Esophagus squamous epithelium (tissue), 5 donors: ENCODE measurements around the gene SLC35E2B. TPM values are rescaled to one million over a fixed set of nuclear protein-coding genes. Genes with fewer than 3 reads are reported as not detected.
"Not testable (repeated sequence)": the region's sequence is repeated elsewhere in the genome, so short reads cannot be mapped to it uniquely, and the experiment has no call there.

ENCODE experiments used
- DNase-seq: peaks from one replicate; lab custom pipeline; 2025; lab: John Stamatoyannopoulos, UW
- H3K27ac ChIP-seq, 4 donors: fragments of 200-600 bp; sonication (generic); one replicate each; pipeline ENCODE4 v1.5.1; 2016 to 2019; ENCODE audit warnings: mild to moderate bottlenecking in 1 of 4
- H3K27me3 ChIP-seq, 4 donors: fragments of 200-600 bp; sonication (generic); 1 replicate in 3 of 4; 2 replicates in 1 of 4; pipeline versions ENCODE4 v1.5.1 to v1.6.0; 2017 to 2021; ENCODE audit warnings: antibody characterized with exemption in 1 of 4
- H3K36me3 ChIP-seq, 3 donors: fragments of 200-600 bp; sonication (generic); one replicate each; pipeline ENCODE4 v1.5.1; 2016 to 2019
- H3K4me1 ChIP-seq, 3 donors: fragments of 200-600 bp; sonication (generic); one replicate each; pipeline ENCODE4 v1.5.1; 2017 to 2019
- H3K4me3 ChIP-seq, 4 donors: fragments of 200-600 bp; sonication (generic); 1 replicate in 3 of 4; 2 replicates in 1 of 4; pipeline ENCODE4 v1.5.1; 2016 to 2019; ENCODE audit warnings: mild to moderate bottlenecking in 2 of 4, moderate library complexity in 1 of 4
- H3K9me3 ChIP-seq, 3 donors: fragments of 200-600 bp; sonication (generic); one replicate each; pipeline ENCODE4 v1.5.1; 2016 to 2019
- POLR2A ChIP-seq, 4 donors: fragments of 450-650 bp; IDR thresholded peaks; one replicate each; pipeline ENCODE4 v1.6.1; 2017; ENCODE audit warnings: antibody characterized with exemption in 4 of 4, mild to moderate bottlenecking in 4 of 4, moderate library complexity in 3 of 4
- WGBS, 2 donors: methylation state at CpG; one replicate each; pipeline ENCODE4 v1.1.5; 2018; 5-methylcytosine and 5-hydroxymethylcytosine counted together
- intact Hi-C: fragments of 100-400 bp; cut with DNase I; formaldehyde crosslinking; loops from one replicate; pipeline ENCODE4 v1.15.0; 2022
- total RNA-seq, 4 donors: library from RNA; depleted of rRNA; stranded (reverse); fragments of >200 nt; gene quantifications; one replicate each; pipeline ENCODE4 v1.1.0, GENCODE V29; 2016
- TF ChIP-seq, protein P1 (sequence below), 6 experiments: fragments of 450-650 bp in 4 of 6; fragments of 200-600 bp in 2 of 6; sonication (generic) in 2 of 6; IDR thresholded peaks; one replicate each; pipeline ENCODE4 v1.5.1; 2016 to 2019; ENCODE audit warnings: antibody characterized with exemption in 6 of 6, mild to moderate bottlenecking in 4 of 6, moderate library complexity in 4 of 6
- donor health status: DM: yes; HTN: yes; CAD: no.

The SLC35E2B gene
- total RNA-seq, 4 donors from 2014 or later: 13.2 to 34.3 (median 25.7) TPM

DNA sequence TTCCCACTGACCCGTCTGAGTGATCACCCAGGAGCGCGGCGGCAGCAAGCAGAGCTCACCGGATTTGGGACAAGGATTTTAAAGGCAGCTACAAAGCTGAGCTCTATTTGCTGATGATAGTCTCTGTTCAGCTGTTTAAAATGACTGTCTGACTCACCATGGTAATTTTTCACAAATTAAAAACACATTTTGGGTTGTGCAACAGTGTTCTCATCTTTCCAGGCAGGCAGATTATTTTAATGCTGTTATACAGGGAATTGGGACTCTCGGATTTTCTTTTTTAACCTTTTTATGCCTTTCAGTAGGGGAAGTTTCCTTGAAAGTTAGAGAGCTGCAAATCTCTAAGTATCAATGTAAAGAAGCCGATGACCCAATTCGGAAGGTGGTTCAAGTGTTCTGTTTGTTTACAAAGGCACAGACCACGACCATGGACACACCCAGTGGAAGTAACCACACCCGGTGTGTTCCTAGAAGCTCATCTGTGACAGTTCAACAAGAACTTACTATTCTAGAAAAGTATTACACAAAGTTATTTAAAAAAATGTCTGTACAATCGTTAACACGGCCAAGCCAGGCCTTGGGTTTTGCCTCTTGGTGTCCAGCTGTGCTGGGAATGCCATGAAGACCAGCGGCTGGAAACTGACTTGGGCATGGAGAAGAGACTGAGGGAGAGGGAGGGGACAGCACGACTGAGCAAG lies 35.9 kb upstream of the SLC35E2B start:
- H3K4me3 ChIP-seq, intact Hi-C loops, H3K4me1 ChIP-seq, DNase-seq, H3K9me3 ChIP-seq, H3K27me3 ChIP-seq: not testable (repeated sequence)
- H3K27ac ChIP-seq: peak overlapping the region in 3 of 4 donors; percentile 4 to 59 (median 46)
- WGBS, 2 donors: 40 to 45% methylated on average over 6 to 9 of the region's 14 CpGs
- H3K36me3 ChIP-seq: peaks cover 4 to 34% (median 22%) of the 10 kb centered on the region in 3 donors

DNA sequence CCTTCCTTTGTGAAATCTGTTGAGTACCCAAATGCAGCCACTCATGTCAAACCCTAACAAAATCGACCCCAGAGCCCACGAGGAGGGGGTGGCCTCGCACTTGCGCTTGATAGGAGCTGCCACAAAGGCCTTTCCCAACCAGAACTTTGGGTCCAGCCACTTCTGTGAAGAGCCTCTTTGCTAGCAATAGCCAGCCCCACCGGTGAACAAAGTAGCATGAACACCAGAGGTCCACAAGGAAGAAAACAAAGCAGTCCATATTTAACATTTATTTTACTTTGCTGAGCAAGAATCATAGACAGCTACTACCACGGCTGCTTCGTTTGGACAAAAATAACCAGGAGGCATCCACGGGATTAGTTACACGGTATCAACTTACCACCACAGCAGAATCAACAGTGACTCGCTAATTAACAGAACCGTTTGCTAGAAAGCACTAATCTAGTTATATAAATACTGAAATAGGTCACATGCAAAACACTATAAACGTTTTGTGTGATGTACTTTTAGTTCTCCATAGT lies 34.6 kb upstream of the SLC35E2B start:
- H3K9me3 ChIP-seq, intact Hi-C loops, H3K27me3 ChIP-seq, DNase-seq, H3K4me3 ChIP-seq, H3K4me1 ChIP-seq: not testable (repeated sequence)
- WGBS, 2 donors: 68 to 76% methylated on average over 7 to 10 of the region's 12 CpGs
- Histone ChIP-seq H3K36me3 (peaks cover 2 to 21% (median 13%) of the 10 kb centered on the region in 3 donors), H3K27ac (peak overlapping the region in 1 of 4 donors; percentile 2)

DNA sequence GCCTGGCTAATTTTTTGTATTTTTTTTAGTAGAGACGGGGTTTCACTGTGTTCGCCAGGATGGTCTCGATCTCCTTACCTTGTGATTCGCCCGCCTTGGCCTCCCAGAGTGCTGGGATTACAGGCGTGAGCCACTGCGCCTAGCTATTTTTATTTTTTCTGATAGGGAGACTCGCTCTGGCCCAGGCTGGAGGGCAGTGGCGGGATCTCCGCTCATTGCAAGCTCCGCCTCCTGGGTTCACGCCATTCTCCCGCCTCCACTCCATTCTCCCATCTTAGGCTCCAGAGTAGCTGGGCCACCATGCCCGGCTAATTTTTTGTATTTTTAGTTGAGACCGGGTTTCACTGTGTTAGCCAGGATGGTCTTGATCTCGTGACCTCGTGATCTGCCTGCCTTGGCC lies 33.5 kb upstream of the SLC35E2B start:
- 95 to 97% methylated on average over 16 to 17 of the region's 17 CpGs for WGBS, 2 donors
- H3K9me3 ChIP-seq, H3K4me1 ChIP-seq, H3K27me3 ChIP-seq, H3K27ac ChIP-seq, H3K4me3 ChIP-seq, intact Hi-C loops, DNase-seq: not testable (repeated sequence)
- H3K36me3 ChIP-seq: peaks cover 0 to 15% (median 7%) of the 10 kb centered on the region in 3 donors

DNA sequence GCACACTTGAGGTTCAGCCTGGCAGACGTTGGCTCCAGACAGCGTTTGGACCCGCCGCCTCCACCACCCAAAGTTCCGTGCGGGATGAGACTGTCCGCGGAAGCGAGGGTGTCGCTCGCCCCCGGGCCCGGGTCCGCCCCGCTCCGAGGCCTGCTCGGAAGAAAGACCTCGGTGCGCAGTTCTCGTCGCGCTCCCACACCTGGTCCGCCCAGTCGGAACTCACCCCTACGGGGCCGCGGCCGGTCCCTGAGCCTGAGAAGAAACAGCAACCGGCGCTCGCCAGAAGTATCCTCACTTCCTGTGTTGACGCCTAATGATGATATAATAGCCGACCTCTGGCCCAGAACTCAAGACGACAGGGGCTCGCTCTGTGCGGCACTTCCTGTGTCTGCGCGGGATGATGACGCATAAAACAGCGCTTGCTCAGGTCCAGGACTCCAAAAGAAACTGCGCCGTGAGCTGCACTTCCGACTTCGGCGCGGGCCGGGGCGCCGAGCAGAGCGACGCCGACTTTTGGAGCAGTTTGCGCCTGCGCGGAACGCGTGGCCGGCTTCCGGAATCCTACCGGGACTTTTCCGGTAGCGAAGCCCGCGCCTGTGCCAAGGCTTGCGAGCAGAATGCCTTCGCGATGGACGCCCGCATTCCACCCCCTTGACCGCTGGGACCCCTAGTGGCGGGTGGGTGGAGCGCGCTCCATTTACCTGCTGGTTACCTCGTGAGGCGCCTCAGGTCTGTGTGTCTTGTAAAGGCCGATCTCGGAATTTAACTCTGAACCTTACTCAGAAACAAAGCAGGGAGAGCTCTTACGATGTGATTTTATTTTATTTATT lies 31.7 kb upstream of the SLC35E2B start, which contains the start of gene CDK11A:
Gene CDK11A, minus strand, starts transcription at position 323 of the 830 bp plus-strand sequence. CDS start 1,539 bp downstream, outside the sequence.
- Histone ChIP-seq H3K27ac (peak within 1 kb of the TSS; percentile 89 to 95 (median 94)), H3K4me3 (peak within 1 kb of the TSS; percentile 53 to 80 (median 67)), H3K36me3 (peaks cover 0 to 20% (median 6%) of the 10 kb centered on the region in 3 donors)
- intact Hi-C loops, H3K27me3 ChIP-seq, H3K4me1 ChIP-seq, H3K9me3 ChIP-seq: not testable (repeated sequence)
- DNase-seq: peak; percentile 74
- 0% methylated on average over 9 of the region's 78 CpGs; no CpG with 5 or more reads in 1 of the 2 donors for WGBS, 2 donors
- TF ChIP-seq, protein P1, sequence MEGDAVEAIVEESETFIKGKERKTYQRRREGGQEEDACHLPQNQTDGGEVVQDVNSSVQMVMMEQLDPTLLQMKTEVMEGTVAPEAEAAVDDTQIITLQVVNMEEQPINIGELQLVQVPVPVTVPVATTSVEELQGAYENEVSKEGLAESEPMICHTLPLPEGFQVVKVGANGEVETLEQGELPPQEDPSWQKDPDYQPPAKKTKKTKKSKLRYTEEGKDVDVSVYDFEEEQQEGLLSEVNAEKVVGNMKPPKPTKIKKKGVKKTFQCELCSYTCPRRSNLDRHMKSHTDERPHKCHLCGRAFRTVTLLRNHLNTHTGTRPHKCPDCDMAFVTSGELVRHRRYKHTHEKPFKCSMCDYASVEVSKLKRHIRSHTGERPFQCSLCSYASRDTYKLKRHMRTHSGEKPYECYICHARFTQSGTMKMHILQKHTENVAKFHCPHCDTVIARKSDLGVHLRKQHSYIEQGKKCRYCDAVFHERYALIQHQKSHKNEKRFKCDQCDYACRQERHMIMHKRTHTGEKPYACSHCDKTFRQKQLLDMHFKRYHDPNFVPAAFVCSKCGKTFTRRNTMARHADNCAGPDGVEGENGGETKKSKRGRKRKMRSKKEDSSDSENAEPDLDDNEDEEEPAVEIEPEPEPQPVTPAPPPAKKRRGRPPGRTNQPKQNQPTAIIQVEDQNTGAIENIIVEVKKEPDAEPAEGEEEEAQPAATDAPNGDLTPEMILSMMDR (IDR thresholded peaks at IDR 0.05): peak in 5 of 6 experiments; percentile 17 to 66 (median 44)
- peak in 3 of 4 donors; percentile 58 to 75 (median 71) for TF ChIP-seq POLR2A (IDR thresholded peaks at IDR 0.05)

DNA sequence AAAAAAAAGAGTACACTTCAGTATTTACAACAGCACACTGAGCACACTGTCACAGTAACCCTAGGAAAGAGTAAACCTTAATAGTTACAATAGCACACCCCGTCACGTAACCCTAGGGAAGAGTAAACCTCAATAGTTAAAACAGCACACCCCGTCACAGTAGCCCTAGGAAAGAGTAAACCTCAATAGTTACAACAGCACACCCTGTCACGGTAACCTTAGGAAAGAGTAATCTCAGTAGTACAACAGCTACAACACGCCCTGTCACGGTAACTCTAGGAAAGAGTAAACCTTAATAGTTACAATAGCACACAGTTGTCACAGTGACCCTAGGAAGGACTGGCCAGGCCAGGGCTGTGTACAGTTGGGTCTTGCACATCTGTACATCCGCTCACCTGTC lies 28.6 kb upstream of the SLC35E2B start:
- DNase-seq: no peak
- WGBS, 2 donors: 82 to 83% methylated on average over 7 of the region's 7 CpGs
- no peak overlapping the region for H3K27ac ChIP-seq
- H3K9me3 ChIP-seq: no peaks in the 10 kb centered on the region
- peaks cover 0 to 44% (median 10%) of the 10 kb centered on the region in 3 donors for H3K36me3 ChIP-seq
- intact Hi-C loops: no loop called here
- TF ChIP-seq POLR2A (IDR thresholded peaks at IDR 0.05): no peak
- TF ChIP-seq, protein P1 (IDR thresholded peaks at IDR 0.05): no peak
- no peaks in the 10 kb centered on the region for H3K27me3 ChIP-seq
- peaks cover 0 to 8% (median 0%) of the 10 kb centered on the region in 3 donors for H3K4me1 ChIP-seq
- H3K4me3 ChIP-seq: no peak overlapping the region

DNA sequence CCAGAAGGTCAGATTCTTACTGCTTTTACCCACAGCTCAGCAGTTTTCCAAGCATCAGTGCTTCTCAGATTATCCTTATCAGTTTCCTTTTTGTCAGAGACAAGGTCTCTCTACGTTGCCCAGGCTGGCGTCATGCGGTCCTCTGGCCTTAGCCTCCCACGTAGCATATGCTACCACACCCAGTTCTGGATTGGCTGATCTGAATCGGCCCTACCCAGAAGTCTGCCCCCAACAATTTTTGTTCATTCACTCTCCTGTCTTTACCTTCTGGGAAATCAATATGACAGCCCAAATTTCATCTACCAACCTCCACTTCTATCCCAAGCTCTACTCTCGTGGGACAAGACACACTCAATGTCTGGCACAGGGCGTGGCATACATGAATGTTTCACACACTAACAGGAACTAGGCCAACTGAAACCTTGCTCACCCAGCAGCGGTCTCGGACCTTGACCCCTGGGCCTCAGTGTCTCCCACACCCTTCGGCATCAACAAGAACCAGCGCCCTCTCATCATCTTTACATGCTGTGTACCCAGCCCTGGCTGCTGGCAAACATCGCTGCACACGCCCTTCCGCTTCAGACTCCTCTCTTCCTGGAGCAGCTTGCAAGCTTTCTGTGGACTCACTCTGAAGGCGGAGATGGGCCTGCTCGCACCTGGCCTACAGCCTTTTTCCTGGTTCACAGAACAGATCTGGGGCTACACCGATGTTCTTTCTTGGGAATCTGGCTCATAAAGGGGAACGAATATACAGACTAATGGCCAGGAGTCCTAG lies 22.7 kb upstream of the SLC35E2B start:
- H3K9me3 ChIP-seq, intact Hi-C loops, H3K27me3 ChIP-seq, H3K27ac ChIP-seq, H3K4me1 ChIP-seq, H3K4me3 ChIP-seq, DNase-seq: not testable (repeated sequence)
- 81 to 94% methylated on average over 8 of the region's 18 CpGs for WGBS, 2 donors
- H3K36me3 ChIP-seq: peaks cover 0 to 50% (median 4%) of the 10 kb centered on the region in 3 donors

DNA sequence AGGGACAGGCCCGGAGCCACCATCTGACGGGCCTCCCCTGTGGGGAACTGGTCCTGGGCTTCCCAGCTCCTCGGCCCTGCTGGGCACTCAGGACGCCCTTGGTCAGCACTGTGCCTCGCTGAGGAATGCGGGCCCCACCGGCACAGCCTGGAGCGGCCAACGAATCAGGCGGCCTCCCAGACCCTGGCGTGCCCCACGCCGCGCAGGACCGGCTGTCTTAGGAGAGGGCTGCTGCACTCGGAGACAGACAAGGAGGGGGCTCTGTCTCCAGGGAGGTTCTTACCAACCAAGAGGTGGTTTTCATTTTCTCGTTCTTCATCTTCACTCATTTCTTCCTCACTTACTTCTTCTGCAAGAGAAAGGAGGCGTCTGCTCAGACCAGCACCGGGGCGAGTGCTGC lies 15.3 kb upstream of the SLC35E2B start:
- not testable (repeated sequence) for H3K9me3 ChIP-seq, DNase-seq
- WGBS, 2 donors: 100% methylated on average over 2 of the region's 20 CpGs; no CpG with 5 or more reads in 1 of the 2 donors

DNA sequence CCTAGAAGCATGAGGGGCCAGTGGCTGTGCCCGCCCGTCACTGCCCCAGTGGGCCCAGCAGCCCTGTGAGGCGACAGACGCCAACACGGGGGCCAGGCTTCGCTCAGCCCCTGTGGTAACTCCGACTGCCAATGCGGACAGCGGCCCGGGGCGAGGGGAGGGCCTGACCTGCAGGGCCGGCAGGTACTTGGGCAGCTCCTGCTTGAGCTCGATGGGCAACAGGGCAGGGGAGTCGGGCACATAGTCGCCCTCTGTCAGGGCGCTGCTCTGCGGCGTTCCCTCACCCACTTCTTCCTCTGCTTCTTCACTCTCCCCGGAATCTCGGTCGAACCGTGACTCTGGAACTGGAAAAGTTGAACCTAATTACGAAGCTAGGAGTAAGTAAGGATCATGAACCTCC lies 14.6 kb upstream of the SLC35E2B start:
- WGBS, 2 donors: no CpG with 5 or more reads among the region's 23 CpGs
- intact Hi-C loops, DNase-seq, H3K27me3 ChIP-seq, H3K4me1 ChIP-seq, H3K4me3 ChIP-seq, H3K9me3 ChIP-seq, H3K27ac ChIP-seq: not testable (repeated sequence)
- H3K36me3 ChIP-seq: peaks cover 0 to 41% (median 12%) of the 10 kb centered on the region in 3 donors

More for the DNA sequence above, 15.3 kb upstream of the SLC35E2B start:
- H3K4me1 ChIP-seq, H3K4me3 ChIP-seq, H3K27me3 ChIP-seq, intact Hi-C loops, H3K27ac ChIP-seq: not testable (repeated sequence)
- peaks cover 0 to 41% (median 12%) of the 10 kb centered on the region in 3 donors for H3K36me3 ChIP-seq

DNA sequence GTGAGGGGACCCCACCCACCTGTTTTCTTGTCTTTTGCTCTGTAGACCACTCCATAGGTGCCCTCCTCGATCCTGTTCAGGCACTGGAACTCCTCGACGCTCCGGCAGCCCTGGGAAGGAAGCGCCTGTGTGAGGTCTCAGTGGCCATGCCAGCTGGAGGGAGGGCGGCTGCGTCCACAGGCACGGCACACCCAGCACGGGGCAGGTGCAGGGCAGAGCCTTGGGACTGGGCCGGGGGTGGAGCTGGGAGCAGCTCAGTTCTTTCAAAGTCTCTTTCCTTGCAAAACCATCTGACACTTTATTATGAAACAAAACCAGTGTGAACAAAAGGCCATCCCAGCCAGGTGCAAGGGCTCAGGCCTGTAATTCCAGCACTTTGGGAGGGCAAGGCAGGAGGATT lies 13.0 kb upstream of the SLC35E2B start:
- WGBS, 2 donors: no CpG with 5 or more reads among the region's 10 CpGs
- H3K4me3 ChIP-seq, intact Hi-C loops, H3K27ac ChIP-seq, H3K9me3 ChIP-seq, H3K4me1 ChIP-seq, DNase-seq, H3K27me3 ChIP-seq: not testable (repeated sequence)
- H3K36me3 ChIP-seq: peaks cover 0 to 41% (median 12%) of the 10 kb centered on the region in 3 donors
